WTC11 (cell line): ENCODE data around the gene CPEB4. TPM values are rescaled to one million over a fixed set of nuclear protein-coding genes. Genes with fewer than 3 reads are reported as not detected.

Experiments
- ATAC-seq: fragments of 200-7000 bp; cut with Tn5 transposase; 2 replicates; pipeline ENCODE4 v1.10.0; 2021; ENCODE audit warnings: mild to moderate bottlenecking, moderate library complexity
- CTCF ChIA-PET: fragments of 300-600 bp; sonication (Branson Sonifier 250); formaldehyde crosslinking; loops from one replicate; lab custom pipeline; 2021; ENCODE audit warnings: antibody characterized with exemption; lab: Charles Lee
- POLR2A ChIA-PET: fragments of 350-600 bp; sonication (Branson Sonifier 250); formaldehyde crosslinking; loops from one replicate; lab custom pipeline; 2021; ENCODE audit warnings: antibody characterized with exemption; lab: Charles Lee
- DNase-seq: peaks from one replicate; pipeline ENCODE4 v3.0.0; 2021; ENCODE audit warnings: low spot score
- H3K27ac Mint-ChIP-seq: 2 replicates; pipeline ENCODE4 v1.8.0; 2021; ENCODE audit warnings: mixed read lengths
- H3K27me3 Mint-ChIP-seq: 2 replicates; pipeline ENCODE4 v1.8.0; 2021; ENCODE audit warnings: low read depth, mild to moderate bottlenecking, moderate library complexity, mixed read lengths
- H3K36me3 Mint-ChIP-seq: 2 replicates; pipeline ENCODE4 v1.8.0; 2021; ENCODE audit warnings: mixed read lengths
- H3K4me1 Mint-ChIP-seq: 2 replicates; pipeline ENCODE4 v1.8.0; 2022; ENCODE audit warnings: mixed read lengths
- H3K4me3 Mint-ChIP-seq: 2 replicates; pipeline ENCODE4 v1.8.0; 2021; ENCODE audit warnings: mild to moderate bottlenecking, moderate library complexity, mixed read lengths
- H3K9me3 Mint-ChIP-seq: 2 replicates; pipeline ENCODE4 v1.8.0; 2021; ENCODE audit warnings: mixed read lengths
- AFF4 ChIP-seq: sonication (generic); formaldehyde crosslinking; IDR thresholded peaks from 2 replicates; pipeline ENCODE4 v1.8.1; 2023; ENCODE audit warnings: mild to moderate bottlenecking, missing genetic modification reagents, borderline replicate concordance
- ARID4B ChIP-seq: sonication (generic); formaldehyde crosslinking; IDR thresholded peaks from 2 replicates; pipeline ENCODE4 v1.8.0; 2023; ENCODE audit warnings: missing genetic modification reagents, mild to moderate bottlenecking, borderline replicate concordance
- ETV6 ChIP-seq: sonication (generic); formaldehyde crosslinking; IDR thresholded peaks from 2 replicates; pipeline ENCODE4 v1.8.1; 2022; ENCODE audit warnings: mild to moderate bottlenecking, missing genetic modification reagents
- IRF1 ChIP-seq: sonication (generic); formaldehyde crosslinking; IDR thresholded peaks from 2 replicates; pipeline ENCODE4 v1.8.0; 2023; ENCODE audit warnings: missing genetic modification reagents
- IRF2 ChIP-seq: sonication (generic); formaldehyde crosslinking; IDR thresholded peaks from 2 replicates; pipeline ENCODE4 v1.8.0; 2022; ENCODE audit warnings: low read depth, missing genetic modification reagents, borderline replicate concordance
- JAZF1 ChIP-seq: fragments of 250-450 bp; sonication (Bioruptor Pico); IDR thresholded peaks from 2 replicates; pipeline ENCODE4 v1.9.0; 2021; ENCODE audit warnings: moderate library complexity, mild to moderate bottlenecking, inconsistent platforms
- MXD4 ChIP-seq: fragments of 250-450 bp; sonication (Bioruptor Pico); IDR thresholded peaks from 2 replicates; pipeline ENCODE4 v1.8.0; 2021; ENCODE audit warnings: mild to moderate bottlenecking, moderate library complexity, borderline replicate concordance
- NR1H2 ChIP-seq: sonication (generic); formaldehyde crosslinking; IDR thresholded peaks from 2 replicates; pipeline ENCODE4 v1.9.0; 2021; ENCODE audit warnings: mild to moderate bottlenecking, moderate library complexity, missing genetic modification reagents
- PRRX2 ChIP-seq: fragments of 250-450 bp; sonication (Bioruptor Pico); IDR thresholded peaks from 2 replicates; pipeline ENCODE4 v1.8.0; 2021; ENCODE audit warnings: mild to moderate bottlenecking
- SOX15 ChIP-seq: fragments of 250-450 bp; sonication (Bioruptor Pico); IDR thresholded peaks from 2 replicates; pipeline ENCODE4 v1.9.0; 2021; ENCODE audit warnings: mild to moderate bottlenecking
- SP1 ChIP-seq: sonication (generic); formaldehyde crosslinking; conservative IDR thresholded peaks from 2 replicates; pipeline ENCODE4 v1.8.1; 2022; ENCODE audit warnings: missing genetic modification reagents
- ZSCAN18 ChIP-seq: fragments of 250-450 bp; sonication (Bioruptor Pico); IDR thresholded peaks from 2 replicates; pipeline ENCODE4 v2.1.2; 2022; ENCODE audit warnings: mild to moderate bottlenecking, moderate library complexity
- total RNA-seq: library from RNA; stranded (reverse); gene quantifications from 3 replicates; pipeline ENCODE4 v1.2.3, GENCODE V29; 2021

The CPEB4 gene
- total RNA-seq, 1 experiment from 2014 or later = 12.7 TPM

- DNase-seq = no peak
- Mint-ChIP-seq H3K4me3 (no peak overlapping the region), H3K4me1 (peaks cover 39% of the 10 kb centered on the region), H3K27me3 (peaks cover 3% of the 10 kb centered on the region; the same call in 1 of the 2 replicates), H3K9me3 (peaks cover 6% of the 10 kb centered on the region), H3K36me3 (no peaks in the 10 kb centered on the region), H3K27ac (no peak overlapping the region)
- ChIA-PET CTCF (interaction anchor here (0.6 kb wide), 1 partner anchor 313 kb away, joined by 3 read pairs; no protein-coding TSS in a partner anchor), POLR2A (no interaction called here)
- ATAC-seq = no peak
- no peak for TF ChIP-seq MXD4
- no peak for TF ChIP-seq SP1 (CRISPR knock-in tag)
Measured at GRCh38 chr5:173886150-173886549, 2.0 kb upstream of the CPEB4 start.

GRCh38 chr5:173888473-173889131 is 453 bp downstream of the CPEB4 start:
- Mint-ChIP-seq H3K4me3 (peak overlapping the region; percentile 94), H3K36me3 (no peaks in the 10 kb centered on the region), H3K27ac (no peak overlapping the region), H3K27me3 (peaks cover 3% of the 10 kb centered on the region; the same call in 1 of the 2 replicates), H3K9me3 (no peaks in the 10 kb centered on the region), H3K4me1 (peaks cover 51% of the 10 kb centered on the region)
- DNase-seq (peak; percentile 25), ATAC-seq (no peak)
- ChIA-PET POLR2A (interaction anchor here (1.0 to 1.5 kb wide), 4 partner anchors 29 to 273 kb away, joined by 5 to 10 read pairs (median 8); no protein-coding TSS in a partner anchor), CTCF (interaction anchor here (0.5 to 2.6 kb wide), 13 partner anchors 9 to 905 kb away, joined by 3 to 19 read pairs (median 6); partner anchors contain the start of gene BOD1)
- TF ChIP-seq ARID4B = no peak
- TF ChIP-seq JAZF1 = no peak
- TF ChIP-seq IRF2 (CRISPR knock-in tag) = no peak
- TF ChIP-seq AFF4 (CRISPR knock-in tag) = no peak

- Mint-ChIP-seq H3K36me3 (no peaks in the 10 kb centered on the region), H3K9me3 (no peaks in the 10 kb centered on the region), H3K4me3 (peak overlapping the region; percentile 55), H3K27ac (peak overlapping the region; percentile 16; the same call in 1 of the 2 replicates), H3K27me3 (peaks cover 3% of the 10 kb centered on the region; the same call in 1 of the 2 replicates), H3K4me1 (peaks cover 40% of the 10 kb centered on the region)
- ATAC-seq = no peak
- peak; percentile 27 for DNase-seq
- CTCF ChIA-PET = interaction anchor here (1.0 to 2.6 kb wide), 8 partner anchors 13 to 262 kb away, joined by 3 to 19 read pairs (median 4); no protein-coding TSS in a partner anchor
- POLR2A ChIA-PET = interaction anchor here (0.7 to 1.5 kb wide), 2 partner anchors 12 to 82 kb away, joined by 3 to 4 read pairs; no protein-coding TSS in a partner anchor
- TF ChIP-seq ETV6 (CRISPR knock-in tag) (no peak), IRF1 (no peak), ZSCAN18 (no peak), SOX15 (CRISPR knock-in tag) (no peak), PRRX2 (CRISPR knock-in tag) (no peak), NR1H2 (CRISPR knock-in tag) (no peak)
- TF ChIP-seq, all 79 proteins: peak for 0
Measured at GRCh38 chr5:173890195-173890991, 2.2 kb downstream of the CPEB4 start.
